ENCODE data around the gene LDLR. TPM values are rescaled to one million over a fixed set of nuclear protein-coding genes. Genes with fewer than 3 reads are reported as not detected.

The LDLR gene
- total RNA-seq (2014; rRNA removed; shearing (Covaris generic)) (61.8 and 88.3 TPM in 2 replicates), total RNA-seq (2022) (99.1 and 101 TPM in 2 replicates), Bru-seq, nascent RNA (percentile 84 among the genes with signal in this experiment), BruChase-seq, experiment 1, labeled RNA remaining after a 6-hour chase (percentile 84 among the genes with signal in this experiment), BruChase-seq, experiment 2, labeled RNA remaining after a 2-hour chase (percentile 81 among the genes with signal in this experiment)
- long read RNA-seq, transcript LDLR-208 (18 exons, 3,617 nt), result major isoform, 47 of 96 reads
- long read RNA-seq, partial matches to known transcripts, result 37 of 96 reads
- long read RNA-seq, other reads (novel, unspliced or antisense), result 12 of 96 reads

- intact Hi-C loops (cut with micrococcal nuclease; ENCODE audit: unreplicated experiment), result loop anchor here (1.0 to 5.0 kb wide), 3 partner anchors 40 to 152 kb away; no protein-coding TSS in a partner anchor
- Histone ChIP-seq H3K4me3 (ENCODE audit: low read depth, low read length, poor library complexity, severe bottlenecking) (peak within 1 kb of the TSS; percentile 82), H3K4me2 (ENCODE audit: low read length) (peak within 1 kb of the TSS; percentile 71), H3K79me2 (ENCODE audit: insufficient read depth, low read depth, low read length) (peaks cover 40% of the 10 kb centered on the region), H2AFZ (ENCODE audit: low read length) (peak within 1 kb of the TSS; percentile 32; the same call in 1 of the 2 replicates), H3K9me3 (ENCODE audit: low read length) (no peaks in the 10 kb centered on the region), H3K27ac (ENCODE audit: low read depth, low read length, poor library complexity, severe bottlenecking) (peak within 1 kb of the TSS; percentile 91), H4K20me1 (ENCODE audit: insufficient read depth, low read length) (peaks cover 27% of the 10 kb centered on the region), H3K4me1 (ENCODE audit: insufficient read depth, low read length, poor library complexity, severe bottlenecking) (peaks cover 40% of the 10 kb centered on the region), H3K36me3 (ENCODE audit: insufficient read depth, low read length) (peaks cover 36% of the 10 kb centered on the region), H3K9me2 (ENCODE audit: insufficient read depth, low read length) (no peaks in the 10 kb centered on the region)
- POLR2A ChIA-PET, result interaction anchor here (0.6 to 1.2 kb wide), 5 partner anchors 36 to 160 kb away, joined by 3 to 6 read pairs (median 4); no protein-coding TSS in a partner anchor
- CTCF ChIA-PET (ENCODE audit: unreplicated experiment), result interaction anchor here (0.6 to 0.7 kb wide), 2 partner anchors 37 to 155 kb away, joined by 3 read pairs; no protein-coding TSS in a partner anchor
- BruUV-seq (replicated peaks), result TSS peak; percentile 95
- DNase-seq (ENCODE audit: low spot score), result peak; percentile 88
- TF ChIP-seq EZH2phosphoT487 (IDR thresholded peaks at IDR 0.05; ENCODE audit: borderline replicate concordance, low read depth, low read length), result no peak
- 0 out of 2 replicates have a peak, but pooled peaks have one; percentile 30 for TF ChIP-seq CTCF (conservative IDR thresholded peaks at IDR 0.05; ENCODE audit: low read length)
Observed at GRCh38 chr19:11089254-11090013, at the start of gene LDLR. Gene LDLR (plus strand): TSS chr19:11089463. CDS start chr19:11089549, 86 bp downstream.

DNA sequence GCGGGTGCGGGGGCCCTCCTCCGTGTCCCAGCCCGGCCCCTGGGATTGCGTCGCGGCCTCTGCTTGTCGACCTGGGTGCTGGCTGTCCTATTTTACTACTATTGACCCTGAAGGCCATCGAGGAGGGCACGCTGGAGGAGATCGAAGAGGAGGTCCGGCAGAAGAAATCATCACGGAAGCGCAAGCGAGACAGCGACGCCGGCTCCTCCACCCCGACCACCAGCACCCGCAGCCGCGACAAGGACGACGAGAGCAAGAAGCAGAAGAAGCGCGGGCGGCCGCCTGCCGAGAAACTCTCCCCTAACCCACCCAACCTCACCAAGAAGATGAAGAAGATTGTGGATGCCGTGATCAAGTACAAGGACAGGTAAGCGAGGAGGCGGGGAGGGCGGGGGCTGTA lies 48.1 kb upstream of the LDLR start:
- H2AFZ ChIP-seq (ENCODE audit: low read length), result no peak overlapping the region
- H4K20me1 ChIP-seq (ENCODE audit: insufficient read depth, low read length), result peaks cover 14% of the 10 kb centered on the region; the same call in 1 of the 2 replicates
- no peaks in the 10 kb centered on the region for H3K9me2 ChIP-seq (ENCODE audit: insufficient read depth, low read length)
- H3K36me3 ChIP-seq (ENCODE audit: insufficient read depth, low read length), result peaks cover 95% of the 10 kb centered on the region
- H3K4me2 ChIP-seq (ENCODE audit: low read length), result no peak overlapping the region
- peaks cover 36% of the 10 kb centered on the region; the same call in 1 of the 2 replicates for H3K79me2 ChIP-seq (ENCODE audit: insufficient read depth, low read depth, low read length)
- peaks cover 13% of the 10 kb centered on the region for H3K4me1 ChIP-seq (ENCODE audit: insufficient read depth, low read length, poor library complexity, severe bottlenecking)
- BruUV-seq (replicated peaks), result no TSS peak
- POLR2A ChIA-PET, result no interaction called here
- no peaks in the 10 kb centered on the region for H3K9me3 ChIP-seq (ENCODE audit: low read length)
- no peak overlapping the region for H3K27ac ChIP-seq (ENCODE audit: low read depth, low read length, poor library complexity, severe bottlenecking)
- H3K4me3 ChIP-seq (ENCODE audit: low read depth, low read length, poor library complexity, severe bottlenecking), result no peak overlapping the region
- TF ChIP-seq EZH2phosphoT487 (IDR thresholded peaks at IDR 0.05; ENCODE audit: borderline replicate concordance, low read depth, low read length) (no peak), CTCF (conservative IDR thresholded peaks at IDR 0.05; ENCODE audit: low read length) (no peak)
- CTCF ChIA-PET (ENCODE audit: unreplicated experiment), result interaction anchor here (0.5 kb wide), 1 partner anchor 85 kb away, joined by 3 read pairs; no protein-coding TSS in a partner anchor
- intact Hi-C loops (cut with micrococcal nuclease; ENCODE audit: unreplicated experiment), result loop anchor here (2.0 kb wide), 1 partner anchor 104 kb away; no protein-coding TSS in a partner anchor
- DNase-seq (ENCODE audit: low spot score), result no peak

Measured in OCI-LY7 (cell line).